ENCODE data around the gene HIPK4. TPM values are rescaled to one million over a fixed set of nuclear protein-coding genes. Genes with fewer than 3 reads are reported as not detected.
"Not testable (repeated sequence)": the region's sequence is repeated elsewhere in the genome, so short reads cannot be mapped to it uniquely, and the experiment has no call there.

Gene HIPK4
- total RNA-seq, 2 donors from 2014 or later = not detected

DNA sequence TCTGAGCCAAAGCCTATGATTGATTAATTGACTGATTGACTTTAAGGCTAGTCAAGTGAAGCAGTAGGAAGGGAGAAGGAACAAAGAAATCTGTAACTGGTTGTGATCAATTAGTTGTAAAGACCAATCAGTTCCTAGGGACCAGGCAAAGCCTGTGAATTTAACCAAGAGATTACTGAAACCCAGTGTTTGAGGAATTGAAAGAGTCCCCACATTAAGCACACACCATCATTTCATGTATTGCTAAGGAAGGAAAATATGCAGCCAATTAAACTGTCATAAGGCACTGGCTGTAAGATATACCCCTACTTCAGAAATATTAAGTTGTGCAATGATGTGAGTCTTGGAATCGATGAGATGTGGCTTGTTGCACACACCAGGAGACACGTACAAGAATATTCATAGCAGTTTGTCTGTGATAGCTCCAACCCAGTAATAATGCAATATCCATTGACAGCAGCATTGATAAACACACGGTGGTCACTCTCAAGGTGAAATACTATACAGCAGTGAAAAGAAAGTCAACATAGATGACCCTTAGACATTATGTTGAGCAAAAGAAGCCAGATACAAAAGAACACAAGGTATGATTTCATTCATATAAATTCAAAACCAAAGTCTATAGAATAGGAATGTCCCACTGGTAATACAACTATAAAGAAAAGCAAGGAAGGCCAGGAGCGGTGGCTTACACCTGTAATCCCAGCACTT lies 50.8 kb downstream of the HIPK4 start:
- Mint-ChIP-seq H3K4me1 (peaks cover 8% of the 10 kb centered on the region), H3K36me3 (ENCODE audit: low read depth) (peaks cover 10% of the 10 kb centered on the region), H3K27me3 (no peaks in the 10 kb centered on the region), H3K27ac (peak overlapping the region; percentile 16), H3K4me3 (no peak overlapping the region)
- ATAC-seq (no peak), DNase-seq (no peak)
- H3K9me3 ChIP-seq (ENCODE audit: control insufficient read depth, low read length, poor library complexity, severe bottlenecking) = no peaks in the 10 kb centered on the region

DNA sequence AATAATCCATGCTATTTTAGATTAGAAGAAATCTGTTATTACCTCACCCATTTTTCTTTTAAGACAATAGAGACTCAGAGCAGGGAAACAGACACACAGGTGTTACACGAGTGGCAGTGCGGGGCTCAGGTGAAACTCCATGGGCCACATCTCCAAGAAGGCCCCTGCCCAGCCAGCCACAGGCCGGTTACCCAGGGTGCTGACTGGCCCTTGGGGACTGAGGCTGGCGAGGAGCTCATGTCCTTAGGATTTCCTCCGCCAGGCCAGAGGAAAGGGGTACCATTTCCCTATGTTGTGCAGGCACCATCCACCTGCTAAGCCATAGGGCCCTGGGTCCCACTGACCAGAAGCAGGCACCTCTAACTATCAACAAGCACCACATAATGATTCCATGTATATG lies 52.4 kb downstream of the HIPK4 start:
- ATAC-seq (no peak), DNase-seq (no peak)
- Mint-ChIP-seq H3K27me3 (no peaks in the 10 kb centered on the region), H3K4me1 (peaks cover 7% of the 10 kb centered on the region), H3K27ac (no peak overlapping the region), H3K4me3 (no peak overlapping the region), H3K36me3 (ENCODE audit: low read depth) (peaks cover 10% of the 10 kb centered on the region)
- H3K9me3 ChIP-seq (ENCODE audit: control insufficient read depth, low read length, poor library complexity, severe bottlenecking) = no peaks in the 10 kb centered on the region

DNA sequence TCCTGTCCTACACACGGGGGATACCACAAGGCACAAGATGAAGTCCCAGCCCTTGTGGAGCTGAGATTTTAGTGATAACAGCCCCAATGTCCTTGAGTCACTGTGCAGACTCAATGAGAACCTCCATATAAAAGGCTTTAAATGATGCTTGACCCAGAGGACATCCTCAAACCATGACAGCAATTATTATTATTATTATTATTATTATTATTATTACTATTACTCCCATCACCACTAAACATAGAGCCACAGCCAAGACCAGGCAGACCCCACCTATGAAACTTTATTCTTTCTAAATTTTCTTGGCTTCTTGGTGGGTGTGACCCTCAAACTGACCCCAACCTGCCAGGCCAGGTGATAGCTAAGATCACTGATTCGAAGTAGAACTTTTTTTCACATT lies 52.9 kb downstream of the HIPK4 start:
- Mint-ChIP-seq H3K4me1 (peaks cover 3% of the 10 kb centered on the region), H3K36me3 (ENCODE audit: low read depth) (peaks cover 6% of the 10 kb centered on the region), H3K27me3 (no peaks in the 10 kb centered on the region), H3K4me3 (no peak overlapping the region), H3K27ac (no peak overlapping the region)
- H3K9me3 ChIP-seq (ENCODE audit: control insufficient read depth, low read length, poor library complexity, severe bottlenecking) = no peaks in the 10 kb centered on the region
- no peak for ATAC-seq
- DNase-seq = no peak

DNA sequence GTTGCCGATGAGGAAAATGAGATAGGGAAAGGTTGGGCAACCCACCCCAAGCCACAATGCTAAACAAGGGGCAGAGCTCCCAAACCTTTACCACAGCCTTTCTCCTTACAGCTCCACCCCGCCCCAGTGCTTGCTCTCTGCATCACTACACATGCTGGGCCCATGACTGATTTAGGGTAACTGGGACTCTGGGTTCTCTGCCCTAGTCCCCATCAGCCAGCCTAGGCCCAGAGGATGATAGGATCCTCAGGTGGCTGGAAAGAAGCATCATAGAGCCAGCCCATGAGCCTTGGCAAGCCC lies 53.4 kb downstream of the HIPK4 start:
- Mint-ChIP-seq H3K4me1 (peaks cover 3% of the 10 kb centered on the region), H3K36me3 (ENCODE audit: low read depth) (peaks cover 6% of the 10 kb centered on the region), H3K27me3 (no peaks in the 10 kb centered on the region), H3K4me3 (no peak overlapping the region), H3K27ac (no peak overlapping the region)
- no peaks in the 10 kb centered on the region for H3K9me3 ChIP-seq (ENCODE audit: control insufficient read depth, low read length, poor library complexity, severe bottlenecking)
- no peak for DNase-seq
- ATAC-seq = no peak

DNA sequence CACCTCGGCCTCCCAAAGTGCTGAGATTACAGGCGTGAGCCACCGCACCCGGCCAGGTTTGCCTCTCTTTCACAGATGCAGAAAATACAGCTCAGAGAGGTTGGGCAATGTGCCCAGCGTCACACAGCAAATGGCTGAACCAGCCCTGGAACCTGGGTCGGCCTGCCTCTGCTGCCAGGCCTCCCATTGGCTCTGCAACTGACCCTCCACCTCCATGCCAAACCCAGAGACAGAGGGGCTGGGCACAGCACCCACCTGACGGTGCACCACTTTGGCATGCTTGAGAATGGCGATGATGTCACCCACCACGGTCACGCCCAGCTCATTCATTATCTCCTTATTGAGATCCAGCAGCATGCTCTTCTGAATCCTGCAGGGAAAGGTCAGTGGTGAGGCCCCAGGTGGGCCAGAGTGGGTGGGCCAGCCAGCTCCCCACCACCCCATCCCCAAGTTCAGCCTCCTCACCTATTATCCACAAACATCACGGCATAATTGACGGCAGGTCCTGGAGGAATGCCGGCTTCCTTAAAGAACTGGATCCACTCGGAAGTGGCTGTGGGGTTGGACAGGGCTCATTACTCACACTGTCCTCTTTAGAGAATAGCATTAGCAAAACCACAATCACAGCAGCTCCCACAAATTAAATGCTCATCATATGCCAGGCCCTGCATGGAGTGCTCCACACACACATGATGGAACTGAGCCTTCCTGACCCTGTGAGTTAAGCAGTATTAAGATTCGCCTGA lies 54.0 kb downstream of the HIPK4 start:
- Mint-ChIP-seq H3K4me1 (peaks cover 3% of the 10 kb centered on the region), H3K4me3 (no peak overlapping the region), H3K27me3 (no peaks in the 10 kb centered on the region), H3K36me3 (ENCODE audit: low read depth) (peaks cover 6% of the 10 kb centered on the region), H3K27ac (no peak overlapping the region)
- ATAC-seq (no peak), DNase-seq (no peak)
- H3K9me3 ChIP-seq (ENCODE audit: control insufficient read depth, low read length, poor library complexity, severe bottlenecking) = no peaks in the 10 kb centered on the region

DNA sequence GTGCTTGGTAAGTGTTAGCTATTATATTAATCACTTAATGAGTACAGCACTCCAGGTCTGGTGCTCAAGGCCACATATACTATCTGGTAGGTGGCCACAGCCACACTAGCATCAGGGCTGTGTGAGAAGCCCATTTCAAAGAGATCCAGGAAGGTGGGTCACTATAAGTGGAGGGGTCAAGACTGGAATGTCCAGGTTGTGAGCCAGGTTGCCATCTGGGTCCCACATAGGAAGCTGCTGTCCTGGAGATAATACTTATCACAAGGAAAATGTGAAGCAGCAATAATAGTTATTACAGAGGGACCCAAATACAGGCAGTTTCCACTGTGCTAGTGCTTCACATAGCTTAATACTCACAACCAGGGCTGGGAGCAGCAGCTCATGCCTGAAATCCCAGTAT lies 54.9 kb downstream of the HIPK4 start:
- no peaks in the 10 kb centered on the region for H3K27me3 Mint-ChIP-seq
- ATAC-seq (no peak), DNase-seq (no peak)
- H3K9me3 ChIP-seq (ENCODE audit: control insufficient read depth, low read length, poor library complexity, severe bottlenecking) = no peaks in the 10 kb centered on the region
- no peak overlapping the region for H3K27ac Mint-ChIP-seq
- H3K36me3 Mint-ChIP-seq (ENCODE audit: low read depth) = peaks cover 5% of the 10 kb centered on the region
- peaks cover 3% of the 10 kb centered on the region for H3K4me1 Mint-ChIP-seq
- no peak overlapping the region for H3K4me3 Mint-ChIP-seq

DNA sequence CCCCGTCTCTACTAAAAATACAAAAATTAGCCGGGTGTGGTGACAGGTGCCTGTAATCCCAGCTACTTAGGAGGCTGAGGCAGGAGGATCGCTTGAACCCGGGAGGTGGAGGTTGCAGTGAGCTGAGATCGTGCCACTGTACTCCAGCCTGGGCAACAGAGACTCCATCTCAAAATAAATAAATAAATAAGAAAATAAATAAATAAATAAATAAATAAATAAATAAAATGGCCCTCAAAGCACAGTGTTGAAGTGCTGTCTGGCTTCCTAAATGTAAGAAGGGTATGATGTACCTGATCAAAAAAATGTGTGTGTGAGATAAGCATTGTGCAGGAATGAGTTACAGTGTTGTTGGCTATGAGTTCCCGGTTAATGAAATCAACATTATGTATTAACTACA lies 56.9 kb downstream of the HIPK4 start:
- H3K27ac Mint-ChIP-seq; ATAC-seq; H3K4me1 Mint-ChIP-seq; H3K36me3 Mint-ChIP-seq (ENCODE audit: low read depth); H3K9me3 ChIP-seq (ENCODE audit: control insufficient read depth, low read length, poor library complexity, severe bottlenecking); DNase-seq; H3K4me3 Mint-ChIP-seq; H3K27me3 Mint-ChIP-seq: not testable (repeated sequence)

DNA sequence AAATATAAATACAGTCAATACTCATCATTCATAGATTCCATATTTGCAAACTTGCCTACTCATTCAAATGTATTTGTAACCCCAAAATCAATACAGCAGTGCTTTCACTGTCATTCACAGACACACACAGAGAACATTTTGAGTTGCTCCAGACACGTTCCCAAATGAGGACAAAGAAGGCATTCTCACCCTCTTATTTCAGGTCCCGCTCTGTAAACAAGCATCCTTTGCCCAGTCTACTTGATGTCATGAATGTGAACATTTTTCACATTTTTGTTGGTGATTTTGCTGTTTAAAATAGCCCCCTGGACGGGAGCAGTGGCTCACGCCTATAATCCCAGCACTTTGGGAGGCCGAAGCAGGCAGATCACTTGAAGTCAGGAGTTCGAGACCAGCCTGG lies 57.3 kb downstream of the HIPK4 start:
- Mint-ChIP-seq H3K27ac (no peak overlapping the region), H3K27me3 (no peaks in the 10 kb centered on the region), H3K36me3 (ENCODE audit: low read depth) (no peaks in the 10 kb centered on the region), H3K4me3 (no peak overlapping the region), H3K4me1 (no peaks in the 10 kb centered on the region)
- DNase-seq (no peak), ATAC-seq (no peak)
- no peaks in the 10 kb centered on the region for H3K9me3 ChIP-seq (ENCODE audit: control insufficient read depth, low read length, poor library complexity, severe bottlenecking)

DNA sequence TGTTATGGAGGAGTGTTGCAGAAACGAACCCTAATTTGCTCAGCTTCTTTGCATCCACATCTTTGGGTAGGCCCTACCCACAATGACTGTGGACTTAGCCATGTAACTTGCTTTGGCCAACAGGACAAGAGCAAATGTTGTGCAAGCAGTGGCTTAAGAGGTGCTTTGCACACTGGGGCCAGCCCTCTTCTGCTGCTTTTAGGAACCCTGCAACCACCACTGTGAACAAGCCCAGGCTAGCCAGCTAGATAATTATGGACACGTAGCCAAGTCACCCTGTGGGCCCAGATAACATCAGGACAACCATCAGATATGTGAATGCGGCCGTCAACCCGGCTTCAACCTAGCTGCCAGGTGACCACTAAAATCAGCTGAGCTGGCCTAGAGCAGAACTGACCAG lies 58.9 kb downstream of the HIPK4 start:
- Mint-ChIP-seq H3K4me3 (no peak overlapping the region), H3K27me3 (no peaks in the 10 kb centered on the region), H3K27ac (no peak overlapping the region), H3K4me1 (no peaks in the 10 kb centered on the region), H3K36me3 (ENCODE audit: low read depth) (no peaks in the 10 kb centered on the region)
- no peak for ATAC-seq
- no peaks in the 10 kb centered on the region for H3K9me3 ChIP-seq (ENCODE audit: control insufficient read depth, low read length, poor library complexity, severe bottlenecking)
- DNase-seq = no peak

Other genes with a start within 250 kb of the HIPK4 start
- 10 to 100 TPM; 20.7 to 28.5 TPM for gene MAP3K10, start 198.8 kb downstream of the HIPK4 start, total RNA-seq
- gene TTC9B, start 171.8 kb downstream of the HIPK4 start, total RNA-seq = not detected
- gene CCNP, start 163.5 kb downstream of the HIPK4 start, total RNA-seq = 1 to 10 TPM in 1 of 2 donors, under 1 TPM in 1; 0.77 to 1.5 TPM
- 100 to 1,000 TPM; 168 to 187 TPM for gene AKT2, start 104.8 kb downstream of the HIPK4 start, total RNA-seq
- gene C19orf47, start 41.8 kb downstream of the HIPK4 start, total RNA-seq = 10 to 100 TPM in 1 of 2 donors, 1 to 10 TPM in 1; 9.5 to 11.9 TPM
- gene PLD3, start 41.5 kb downstream of the HIPK4 start, total RNA-seq = 10 to 100 TPM; 75.4 to 77.1 TPM
- gene PRX, start 23.2 kb upstream of the HIPK4 start, total RNA-seq = 1 to 10 TPM; 1.5 to 1.7 TPM
- gene SERTAD1, start 35.8 kb upstream of the HIPK4 start, total RNA-seq = 10 to 100 TPM; 18.1 to 19.4 TPM
- gene SERTAD3, start 54.2 kb upstream of the HIPK4 start, total RNA-seq = 10 to 100 TPM; 23.5 to 24.6 TPM
- 1 to 10 TPM; 7.4 to 9.9 TPM for gene BLVRB, start 75.6 kb upstream of the HIPK4 start, total RNA-seq
- under 1 TPM; 0.21 to 0.25 TPM for gene SPTBN4, start 76.8 kb upstream of the HIPK4 start, total RNA-seq
- 100 to 1,000 TPM; 124 to 141 TPM for gene SHKBP1, start 186.7 kb upstream of the HIPK4 start, total RNA-seq
- gene LTBP4, start 211.2 kb upstream of the HIPK4 start, total RNA-seq = 100 to 1,000 TPM; 198 to 230 TPM